Right forelimb (tissue), 1 donor: ENCODE results near the gene USP13.

Experiments
- DNase-seq: peaks from one replicate; pipeline ENCODE4 v3.0.0-alpha.2; 2018

USP13 gene

DNA sequence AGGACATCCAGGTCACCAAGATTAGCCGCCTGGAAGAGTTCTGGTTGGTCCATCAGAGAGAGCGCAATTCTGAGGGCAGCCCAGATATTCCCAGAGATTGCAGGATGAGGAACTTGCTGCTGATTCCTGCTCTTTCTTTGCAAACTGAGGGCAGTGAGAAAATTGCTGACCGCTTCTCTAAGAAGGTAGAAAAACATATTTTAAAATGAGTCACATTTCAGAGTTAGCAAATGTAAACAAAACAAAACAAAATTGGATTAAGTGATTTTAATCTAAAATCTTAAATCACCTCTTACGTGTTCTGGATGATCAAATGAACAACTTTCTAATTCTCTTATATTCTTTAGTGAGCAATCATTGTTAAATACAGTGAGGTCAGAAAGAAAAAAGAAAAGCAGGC, 149.0 kb downstream of the USP13 start:
- no peak for DNase-seq

DNA sequence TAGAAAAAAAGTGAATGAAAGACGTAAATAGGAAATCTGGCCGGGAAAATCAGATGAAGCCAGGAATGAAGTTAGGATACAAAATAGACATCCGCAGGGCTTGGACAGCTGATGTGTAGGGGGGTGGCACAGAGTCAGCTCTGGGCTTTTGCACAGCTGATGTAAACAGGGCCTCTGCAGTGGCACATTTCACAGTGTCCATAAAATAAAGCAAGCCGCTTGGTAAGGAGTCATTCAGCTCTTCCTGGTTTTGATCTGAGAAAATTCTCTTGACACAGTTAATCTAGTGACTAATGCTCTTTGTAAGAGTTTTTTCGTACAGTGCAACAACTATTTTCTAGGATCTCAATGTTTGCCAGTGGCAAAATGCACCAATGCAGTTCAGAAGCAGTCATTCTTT, 153.3 kb downstream of the USP13 start:
- no peak for DNase-seq

DNA sequence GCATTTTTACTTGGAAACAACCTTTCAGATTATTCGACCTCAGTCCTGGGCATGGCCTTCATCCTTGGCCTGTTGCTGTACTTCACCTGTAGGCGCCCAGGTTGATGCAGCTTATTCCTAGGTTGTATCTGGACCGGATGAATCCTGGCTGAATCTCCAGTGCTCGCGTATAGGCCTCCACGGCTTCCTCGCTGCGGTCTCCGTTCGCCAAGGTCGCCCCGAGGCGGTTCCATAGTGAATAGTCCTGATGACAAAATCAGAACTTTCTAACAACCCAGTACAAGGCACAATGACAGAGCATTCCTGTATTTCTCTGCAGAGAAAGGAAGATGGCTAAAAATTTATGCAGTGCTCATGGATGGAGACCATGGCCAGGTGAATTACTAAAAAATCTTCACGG, 154.7 kb downstream of the USP13 start:
- DNase-seq, result no peak

DNA sequence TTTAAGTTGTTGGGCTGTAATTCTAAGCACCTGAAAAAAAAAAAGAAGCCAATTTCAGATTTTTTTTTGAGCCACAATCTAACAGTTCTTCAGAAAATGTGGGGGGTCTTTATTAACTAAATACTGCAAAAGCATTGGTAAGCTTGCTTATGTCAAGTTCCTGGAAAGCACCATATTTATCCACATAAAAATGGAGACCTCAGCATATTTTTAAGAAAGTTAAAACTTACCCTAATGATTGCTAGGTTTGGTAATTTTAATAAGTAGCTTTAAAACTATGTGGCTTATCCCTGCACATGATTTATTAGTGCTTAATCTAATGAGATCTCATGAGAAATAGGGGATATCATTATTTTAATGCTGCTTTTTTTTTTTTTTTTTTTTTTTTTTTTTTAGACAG, 156.8 kb downstream of the USP13 start:
- no peak for DNase-seq

DNA sequence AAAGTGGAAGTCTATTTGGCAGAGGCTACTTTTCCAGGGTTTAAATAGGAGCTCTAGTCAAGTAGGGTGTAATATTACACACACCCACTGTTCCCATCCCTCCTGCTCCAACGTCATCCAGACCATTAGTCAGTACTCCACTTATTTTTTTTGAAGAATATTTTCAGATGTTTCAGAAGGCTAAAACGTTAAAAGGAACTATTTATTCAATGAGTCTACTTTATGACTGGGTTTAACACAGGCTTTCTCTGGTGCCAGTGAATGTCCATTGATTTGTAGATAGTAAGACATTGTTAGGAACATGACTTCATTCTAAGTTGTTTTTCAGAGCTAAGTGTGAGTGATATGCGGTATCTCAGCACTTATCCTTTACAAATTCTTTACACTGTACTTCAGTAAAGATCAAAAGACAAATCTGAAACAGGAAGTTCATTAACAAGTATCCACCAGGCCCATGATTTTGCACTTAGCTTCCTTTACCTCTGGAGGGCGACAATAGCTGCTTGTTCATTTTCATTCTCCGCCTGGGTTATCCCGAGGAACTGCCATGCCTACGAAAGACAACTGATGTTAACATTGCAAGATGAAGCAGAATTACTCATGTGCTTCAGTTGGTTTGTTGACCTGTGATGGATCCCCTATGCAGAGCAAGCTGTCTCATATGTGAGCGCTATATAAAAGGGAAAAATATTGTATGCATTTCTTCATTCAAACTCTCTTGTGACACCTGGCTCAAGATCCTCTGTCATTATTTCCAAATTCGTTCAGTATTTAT, 158.7 kb downstream of the USP13 start:
- DNase-seq, result no peak

DNA sequence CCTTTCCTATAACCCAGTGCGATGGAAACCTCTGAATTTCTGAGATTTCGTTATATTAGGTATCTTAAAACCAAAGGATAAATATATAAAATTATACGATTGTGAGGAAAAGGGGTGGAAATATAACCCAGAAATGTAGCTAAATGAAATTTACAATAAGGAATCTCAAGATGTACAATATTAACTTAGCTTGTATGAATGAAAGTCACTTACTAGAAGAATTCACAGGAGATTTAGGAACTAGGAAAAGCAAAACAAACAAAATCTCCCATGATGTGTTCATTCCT, 159.2 kb downstream of the USP13 start:
- DNase-seq, result no peak

DNA sequence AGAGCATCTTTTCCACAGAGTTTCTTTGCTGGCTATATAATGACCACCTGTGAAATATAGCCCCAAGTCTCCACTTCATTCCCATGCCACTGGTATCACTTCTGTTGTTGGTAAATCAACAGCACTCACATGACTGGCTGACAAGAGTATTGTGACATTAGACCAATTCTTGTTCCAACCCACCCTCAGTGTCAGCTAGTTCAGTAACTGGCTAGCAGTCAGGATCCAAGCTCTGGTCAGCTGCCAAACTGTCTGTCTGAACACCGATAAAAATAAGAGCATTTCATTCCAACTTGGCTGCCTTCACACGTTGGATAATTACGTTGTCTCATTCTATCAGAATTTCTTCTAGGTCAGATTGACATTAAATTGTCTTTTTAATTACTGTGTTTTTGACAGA, 166.5 kb downstream of the USP13 start:
- DNase-seq, result no peak

DNA sequence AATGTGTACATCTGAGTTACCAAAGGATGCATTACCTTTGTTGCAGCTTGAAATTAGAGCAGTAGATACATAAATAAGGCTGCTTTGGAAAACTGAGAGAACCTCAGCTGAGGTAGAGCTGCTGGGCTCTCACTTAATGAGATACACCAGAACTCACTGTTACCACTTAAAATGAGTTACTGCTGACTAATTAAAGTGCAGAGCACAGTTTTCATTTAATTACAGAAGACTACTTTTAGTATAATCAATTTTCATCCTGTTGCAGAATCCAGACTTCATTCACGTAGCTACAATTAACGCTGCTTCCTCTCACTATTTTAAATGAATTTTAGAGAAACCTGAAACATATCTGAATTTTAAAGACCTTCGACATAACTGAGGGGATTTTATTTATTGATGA, 169.5 kb downstream of the USP13 start:
- DNase-seq, result no peak

DNA sequence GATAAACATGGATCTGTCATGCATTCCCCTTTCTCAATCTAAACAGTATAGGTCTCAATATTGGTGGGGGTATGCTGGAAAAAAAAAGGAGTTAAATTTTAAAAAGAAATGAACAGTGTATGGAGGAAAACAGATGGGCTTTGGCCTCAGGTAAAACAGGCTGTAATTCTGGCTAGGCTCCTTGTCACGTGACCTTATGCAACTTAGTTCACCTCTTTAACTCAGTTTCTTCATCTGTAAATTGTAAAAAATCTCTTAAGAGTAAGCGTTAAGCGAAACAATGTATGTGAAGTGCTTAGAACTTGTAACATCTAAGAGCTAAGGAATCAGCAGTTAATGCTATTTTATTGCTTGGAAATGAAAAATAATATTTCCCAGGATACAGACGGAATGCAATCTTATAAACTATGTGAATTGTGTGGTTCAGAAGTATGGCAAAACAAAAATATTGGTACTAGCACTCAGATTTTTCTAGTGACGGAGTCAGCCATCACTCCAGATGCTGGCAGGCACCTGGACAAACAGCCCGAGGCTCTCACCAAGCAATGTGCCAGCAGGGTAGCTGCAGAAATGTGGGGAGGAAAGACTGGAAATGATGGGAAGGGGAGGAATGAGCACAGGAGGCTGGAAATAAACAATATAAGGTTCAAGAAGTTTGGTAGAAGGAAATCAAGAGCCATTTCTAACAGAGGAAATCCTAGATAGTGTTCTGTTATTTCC, 172.8 kb downstream of the USP13 start:
- no peak for DNase-seq

DNA sequence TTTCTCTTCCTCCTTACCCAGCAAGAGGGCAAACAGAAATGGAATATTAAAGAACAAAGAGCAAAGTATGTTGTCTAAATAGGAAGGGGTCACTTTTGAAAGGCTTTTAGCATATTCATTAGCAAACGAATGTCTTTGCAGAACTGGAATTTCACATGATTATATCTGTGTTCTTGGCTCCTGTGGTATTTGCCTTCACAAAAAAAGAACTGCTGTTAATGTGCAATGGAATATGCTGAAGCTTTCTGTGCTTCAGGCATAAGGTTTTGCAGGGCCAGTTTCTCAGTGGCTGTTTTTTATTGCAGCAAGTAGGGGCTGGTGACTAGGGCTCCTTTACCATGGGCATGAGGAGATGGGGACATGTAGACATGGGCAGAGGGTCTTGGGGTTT, 173.4 kb downstream of the USP13 start:
- DNase-seq, result no peak

DNA sequence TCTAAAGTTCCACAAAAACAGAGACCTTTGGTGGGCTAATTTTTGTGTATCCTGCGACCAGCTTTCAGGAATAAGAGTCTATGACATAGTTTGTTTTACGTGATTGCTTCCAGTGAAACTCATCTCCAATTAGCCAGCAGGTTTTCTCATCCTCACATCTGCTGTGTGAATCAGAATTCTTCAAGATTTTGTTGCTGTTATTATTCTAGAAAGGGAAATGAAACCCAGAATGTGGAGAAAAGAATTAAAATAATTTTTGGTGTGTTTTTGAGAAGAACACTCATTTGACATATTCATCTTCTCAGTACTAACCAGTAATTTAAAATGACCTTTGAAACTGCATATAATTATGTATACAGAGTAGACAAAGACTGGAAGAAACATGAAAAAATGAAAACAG, 175.9 kb downstream of the USP13 start:
- no peak for DNase-seq

DNA sequence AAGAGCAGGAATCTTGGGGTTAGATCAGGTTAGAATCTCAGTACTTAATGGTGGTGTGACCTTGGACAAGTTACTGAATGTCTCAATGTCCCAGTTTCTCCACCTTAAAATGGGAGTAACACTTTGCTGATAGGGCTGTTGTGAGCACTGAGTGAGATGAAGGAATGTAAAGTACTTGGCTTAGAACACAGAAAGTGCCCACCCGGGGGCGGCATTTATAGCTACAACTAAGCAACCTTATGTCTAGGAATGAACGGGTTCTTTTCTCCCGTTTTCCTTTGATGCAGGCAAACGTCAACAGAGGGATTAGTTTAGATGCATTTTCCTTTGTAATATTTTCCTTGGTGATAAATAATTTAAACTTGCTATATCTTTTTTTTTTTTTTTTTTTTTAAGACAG, 176.6 kb downstream of the USP13 start:
- no peak for DNase-seq

DNA sequence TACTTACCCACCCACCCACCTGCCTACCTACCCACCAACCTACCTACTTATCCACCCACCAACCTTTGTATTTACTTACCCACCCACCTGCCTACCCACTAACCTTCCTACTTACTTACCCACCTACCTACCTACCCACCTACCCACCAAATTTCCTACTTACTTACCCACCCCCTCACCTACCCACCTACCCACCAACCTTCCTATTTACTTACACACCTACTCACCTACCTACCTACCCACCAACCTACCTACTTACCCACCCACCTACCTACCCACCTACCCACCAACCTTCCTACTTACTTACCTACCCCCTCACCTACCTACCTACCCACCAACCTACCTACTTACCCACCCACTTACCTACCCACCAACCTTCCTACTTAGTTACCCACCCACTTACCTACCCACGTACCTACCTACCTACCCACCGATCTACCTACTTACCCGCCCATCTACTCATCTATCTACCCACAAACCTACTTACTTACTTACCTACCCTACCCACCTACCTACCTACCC, 179.6 kb downstream of the USP13 start:
- no peak for DNase-seq

DNA sequence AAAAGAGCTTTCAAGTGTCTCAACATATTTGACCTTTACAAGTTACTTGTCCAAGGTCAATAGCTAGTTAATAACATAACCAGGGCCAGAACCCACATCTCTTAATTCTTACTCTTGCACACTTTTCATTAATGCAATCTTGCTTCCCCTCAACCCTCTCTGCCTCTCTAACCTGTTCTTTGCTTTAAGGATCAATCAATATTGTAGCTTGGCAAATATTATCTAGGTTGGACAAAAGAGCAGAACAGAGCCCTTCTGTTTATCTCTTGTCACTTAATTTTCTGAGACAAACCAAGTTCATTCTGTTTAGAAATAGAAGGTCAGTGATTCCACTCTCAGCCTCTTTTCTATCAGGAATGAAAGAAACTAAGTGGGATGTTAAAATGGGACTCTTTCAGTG, 180.5 kb downstream of the USP13 start:
- no peak for DNase-seq

DNA sequence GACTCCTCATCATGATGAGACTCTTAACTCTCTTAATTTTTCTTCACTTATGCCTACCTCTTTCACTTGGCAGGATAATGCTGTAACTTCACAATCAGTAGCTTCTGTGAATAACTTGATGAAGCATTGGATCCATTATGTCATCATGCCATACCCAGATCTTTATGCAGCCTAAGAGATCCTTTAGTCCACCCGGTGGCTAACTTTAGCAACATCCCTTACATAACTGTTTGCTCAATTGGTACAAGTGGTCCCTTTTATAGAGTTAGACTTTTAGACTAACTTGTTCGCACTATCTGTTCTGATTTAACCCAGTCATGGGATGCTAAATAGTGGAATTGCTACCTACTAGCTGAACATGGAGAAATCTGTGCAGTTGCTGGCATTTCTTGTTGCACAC, 184.5 kb downstream of the USP13 start:
- DNase-seq, result no peak
